ENCODE results near the gene DDAH2.

DNA sequence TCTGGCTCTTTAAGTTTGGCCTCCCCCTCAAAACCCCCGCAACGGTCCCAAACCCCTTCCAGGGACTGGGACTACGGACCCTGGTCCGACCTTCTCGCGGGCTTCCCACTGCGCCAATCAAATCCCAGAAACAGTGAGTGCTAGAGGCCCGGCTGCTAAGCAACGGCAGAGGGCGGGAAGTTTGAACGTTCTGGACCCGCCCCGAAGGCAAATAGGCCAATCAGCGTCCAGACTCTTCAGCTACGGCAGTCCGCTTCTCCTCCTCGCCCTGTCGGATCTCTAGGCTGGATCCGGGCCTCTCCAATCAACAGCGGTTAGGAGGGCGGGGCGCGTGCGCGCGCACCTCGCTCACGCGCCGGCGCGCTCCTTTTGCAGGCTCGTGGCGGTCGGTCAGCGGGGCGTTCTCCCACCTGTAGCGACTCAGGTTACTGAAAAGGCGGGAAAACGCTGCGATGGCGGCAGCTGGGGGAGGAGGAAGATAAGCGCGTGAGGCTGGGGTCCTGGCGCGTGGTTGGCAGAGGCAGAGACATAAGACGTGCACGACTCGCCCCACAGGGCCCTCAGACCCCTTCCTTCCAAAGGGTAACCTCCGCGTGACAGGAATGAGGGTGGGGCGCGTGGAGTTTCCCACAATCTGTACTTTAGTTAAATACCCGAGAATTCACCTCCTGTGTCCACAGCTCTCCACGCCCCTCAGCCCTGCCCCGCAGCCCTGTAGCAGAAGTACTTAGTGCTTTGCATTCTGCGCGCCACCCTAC is 10.7 kb upstream of the DDAH2 start, which contains the start of gene MSH5:
- TF ChIP-seq, protein P1, sequence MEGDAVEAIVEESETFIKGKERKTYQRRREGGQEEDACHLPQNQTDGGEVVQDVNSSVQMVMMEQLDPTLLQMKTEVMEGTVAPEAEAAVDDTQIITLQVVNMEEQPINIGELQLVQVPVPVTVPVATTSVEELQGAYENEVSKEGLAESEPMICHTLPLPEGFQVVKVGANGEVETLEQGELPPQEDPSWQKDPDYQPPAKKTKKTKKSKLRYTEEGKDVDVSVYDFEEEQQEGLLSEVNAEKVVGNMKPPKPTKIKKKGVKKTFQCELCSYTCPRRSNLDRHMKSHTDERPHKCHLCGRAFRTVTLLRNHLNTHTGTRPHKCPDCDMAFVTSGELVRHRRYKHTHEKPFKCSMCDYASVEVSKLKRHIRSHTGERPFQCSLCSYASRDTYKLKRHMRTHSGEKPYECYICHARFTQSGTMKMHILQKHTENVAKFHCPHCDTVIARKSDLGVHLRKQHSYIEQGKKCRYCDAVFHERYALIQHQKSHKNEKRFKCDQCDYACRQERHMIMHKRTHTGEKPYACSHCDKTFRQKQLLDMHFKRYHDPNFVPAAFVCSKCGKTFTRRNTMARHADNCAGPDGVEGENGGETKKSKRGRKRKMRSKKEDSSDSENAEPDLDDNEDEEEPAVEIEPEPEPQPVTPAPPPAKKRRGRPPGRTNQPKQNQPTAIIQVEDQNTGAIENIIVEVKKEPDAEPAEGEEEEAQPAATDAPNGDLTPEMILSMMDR (IDR thresholded peaks at IDR 0.05 in 4 of 5, conservative IDR thresholded peaks at IDR 0.05 in 1 of 5): no peak
- peak; percentile 31 to 52 for TF ChIP-seq POLR2A (IDR thresholded peaks at IDR 0.05)
